ENCODE data around the gene ARL17B.
"Not testable (repeated sequence)": the region's sequence is repeated elsewhere in the genome, so short reads cannot be mapped to it uniquely, and the experiment has no call there.

The ARL17B gene

GRCh38 chr17:46287587-46287986, 74.0 kb downstream of the ARL17B start:
- DNase-seq (ENCODE audit: low read depth), result not testable (repeated sequence)

GRCh38 chr17:46286764-46287221, 74.8 kb downstream of the ARL17B start:
- peak; percentile 48 for DNase-seq (ENCODE audit: low read depth)

- not testable (repeated sequence) for DNase-seq (ENCODE audit: low read depth)
These were observed 76.1 kb downstream of the ARL17B start for GRCh38 chr17:46285500-46285899.

- not testable (repeated sequence) for DNase-seq (ENCODE audit: low read depth)
These were observed 77.1 kb downstream of the ARL17B start for GRCh38 chr17:46284467-46284866.

- not testable (repeated sequence) for DNase-seq (ENCODE audit: low read depth)
These were observed 78.9 kb downstream of the ARL17B start for GRCh38 chr17:46282635-46283034.

- DNase-seq (ENCODE audit: low read depth), result not testable (repeated sequence)
These were observed 80.2 kb downstream of the ARL17B start for GRCh38 chr17:46281336-46281735.

- not testable (repeated sequence) for DNase-seq (ENCODE audit: low read depth)
These were observed 84.7 kb downstream of the ARL17B start for GRCh38 chr17:46276728-46277479.

GRCh38 chr17:46274238-46274637, 87.3 kb downstream of the ARL17B start:
- no peak for DNase-seq (ENCODE audit: low read depth)

GRCh38 chr17:46273541-46274236, 87.9 kb downstream of the ARL17B start:
- DNase-seq (ENCODE audit: low read depth), result no peak

- DNase-seq (ENCODE audit: low read depth), result no peak
These were observed 91.5 kb downstream of the ARL17B start for GRCh38 chr17:46270032-46270431.

GRCh38 chr17:46266656-46267544, 94.7 kb downstream of the ARL17B start:
- DNase-seq (ENCODE audit: low read depth), result peak; percentile 68

- not testable (repeated sequence) for DNase-seq (ENCODE audit: low read depth)
These were observed 95.4 kb downstream of the ARL17B start for GRCh38 chr17:46266063-46266655.

- DNase-seq (ENCODE audit: low read depth), result no peak
These were observed 96.9 kb downstream of the ARL17B start for GRCh38 chr17:46264456-46265198.

GRCh38 chr17:46262271-46262670, 99.3 kb downstream of the ARL17B start:
- no peak for DNase-seq (ENCODE audit: low read depth)

- not testable (repeated sequence) for DNase-seq (ENCODE audit: low read depth)
These were observed 101.5 kb downstream of the ARL17B start for GRCh38 chr17:46259845-46260661.

GRCh38 chr17:46256369-46256768, 105.2 kb downstream of the ARL17B start:
- DNase-seq (ENCODE audit: low read depth), result not testable (repeated sequence)

- DNase-seq (ENCODE audit: low read depth), result not testable (repeated sequence)
These were observed 107.4 kb downstream of the ARL17B start for GRCh38 chr17:46254215-46254614.

- peak; percentile 66 for DNase-seq (ENCODE audit: low read depth)
These were observed 107.8 kb downstream of the ARL17B start for GRCh38 chr17:46253722-46254121.

- DNase-seq (ENCODE audit: low read depth), result not testable (repeated sequence)
These were observed 108.8 kb downstream of the ARL17B start for GRCh38 chr17:46252804-46253203.

GRCh38 chr17:46249153-46249552, 112.4 kb downstream of the ARL17B start:
- not testable (repeated sequence) for DNase-seq (ENCODE audit: low read depth)

All from stimulated activated CD8-positive, alpha-beta memory T cell treated with anti-CD3 and anti-CD28 coated beads, Interleukin-15, amount 100 ng/mL, for 1 hour (primary cell).